GM10248 (cell line): ENCODE measurements around the gene POMT1.

Source experiments
- CTCF ChIA-PET: fragments of 300-600 bp; sonication (Branson Sonifier 250); formaldehyde crosslinking; extraction: SDS; loops from one replicate; lab custom pipeline; 2021; ENCODE audit warnings: antibody characterized with exemption; lab: Yijun Ruan, JAX
- POLR2A ChIA-PET: fragments of 350-650 bp; sonication (Branson Sonifier 250); formaldehyde crosslinking; extraction: SDS; loops from one replicate; lab custom pipeline; 2020; ENCODE audit warnings: antibody characterized with exemption; lab: Yijun Ruan, JAX
- DNase-seq: peaks from one replicate; pipeline ENCODE4 v3.0.0; 2012; ENCODE audit errors: extremely low spot score
- CTCF ChIP-seq: IDR thresholded peaks from 2 replicates; pipeline ENCODE4 v1.5.1; 2012; ENCODE audit warnings: mild to moderate bottlenecking, low read depth; ENCODE audit errors: extremely low read depth, missing control alignments, control extremely low read depth

Gene POMT1

GRCh38 chr9:131557855-131558548 is 55.3 kb downstream of the POMT1 start:
- DNase-seq: no peak
- ChIA-PET CTCF (no interaction called here), POLR2A (interaction anchor here (0.6 kb wide), 1 partner anchor 1816 kb away, joined by 8 read pairs; no protein-coding TSS in a partner anchor)
- TF ChIP-seq CTCF: no peak

- TF ChIP-seq CTCF: no peak
- ChIA-PET POLR2A (no interaction called here), CTCF (interaction anchor here (1.1 to 2.3 kb wide), 5 partner anchors 13 to 379 kb away, joined by 3 to 9 read pairs (median 3); no protein-coding TSS in a partner anchor)
- no peak for DNase-seq
These were observed 56.8 kb downstream of the POMT1 start for GRCh38 chr9:131559421-131560000.

- no peak for DNase-seq
- CTCF ChIA-PET: interaction anchor here (2.3 kb wide), 1 partner anchor 16 kb away, joined by 6 read pairs; no protein-coding TSS in a partner anchor
- POLR2A ChIA-PET: no interaction called here
- TF ChIP-seq CTCF: no peak
These were observed 59.6 kb downstream of the POMT1 start for GRCh38 chr9:131562032-131562959.

GRCh38 chr9:131565369-131565768 is 62.7 kb downstream of the POMT1 start:
- POLR2A ChIA-PET: interaction anchor here (0.8 kb wide), 1 partner anchor 234 kb away, joined by 8 read pairs; no protein-coding TSS in a partner anchor
- no peak for TF ChIP-seq CTCF
- no peak for DNase-seq
- CTCF ChIA-PET: no interaction called here

GRCh38 chr9:131566158-131566557 is 63.4 kb downstream of the POMT1 start:
- ChIA-PET POLR2A (interaction anchor here (0.6 kb wide), 1 partner anchor 856 kb away, joined by 5 read pairs; no protein-coding TSS in a partner anchor), CTCF (no interaction called here)
- no peak for TF ChIP-seq CTCF
- no peak for DNase-seq

- DNase-seq: no peak
- no peak for TF ChIP-seq CTCF
- POLR2A ChIA-PET: no interaction called here
- CTCF ChIA-PET: no interaction called here
These were observed 65.2 kb downstream of the POMT1 start for GRCh38 chr9:131567910-131568309.
